Trophoblast cell (in vitro differentiated cells and primary cell): ENCODE data around the gene LCOR.

Source experiments
- DNase-seq, 2 donors: peaks; one replicate each; pipeline ENCODE4 v3.0.0-alpha.2; 2016
- H2AFZ ChIP-seq: 2 replicates; pipeline ENCODE4 v1.6.1; 2013; ENCODE audit warnings: low read length, moderate library complexity, mild to moderate bottlenecking; ENCODE audit not compliant: insufficient read depth, poor library complexity
- H2AK5ac ChIP-seq: 2 replicates; pipeline ENCODE4 v1.6.1; 2013; ENCODE audit warnings: mild to moderate bottlenecking, low read length
- H2BK120ac ChIP-seq: 2 replicates; pipeline ENCODE4 v1.6.1; 2013; ENCODE audit warnings: low read length, mild to moderate bottlenecking, moderate library complexity; ENCODE audit not compliant: insufficient read depth, poor library complexity
- H2BK12ac ChIP-seq: 2 replicates; pipeline ENCODE4 v1.6.1; 2013; ENCODE audit warnings: mild to moderate bottlenecking, low read length, moderate library complexity
- H2BK5ac ChIP-seq: 2 replicates; pipeline ENCODE4 v1.6.1; 2013; ENCODE audit warnings: low read length, low read depth, moderate library complexity, mild to moderate bottlenecking; ENCODE audit not compliant: poor library complexity
- H3K14ac ChIP-seq: 2 replicates; pipeline ENCODE4 v1.6.1; 2013; ENCODE audit warnings: mild to moderate bottlenecking, low read length
- H3K18ac ChIP-seq: 2 replicates; pipeline ENCODE4 v1.6.1; 2013; ENCODE audit warnings: mild to moderate bottlenecking, low read length
- H3K23ac ChIP-seq: 2 replicates; pipeline ENCODE4 v1.6.1; 2013; ENCODE audit warnings: low read length
- H3K27ac ChIP-seq: 2 replicates; pipeline ENCODE4 v1.5.1; 2013; ENCODE audit warnings: low read depth, mild to moderate bottlenecking, inconsistent platforms, low read length, moderate library complexity
- H3K27me3 ChIP-seq: 2 replicates; pipeline ENCODE4 v1.6.1; 2013; ENCODE audit warnings: inconsistent platforms, mild to moderate bottlenecking, low read length, moderate library complexity; ENCODE audit not compliant: insufficient read depth
- H3K36me3 ChIP-seq, 2 experiments: 1 replicate in 1 of 2; 2 replicates in 1 of 2; pipeline ENCODE4 v1.6.1; 2013; ENCODE audit warnings: low read length in 2 of 2, mild to moderate bottlenecking in 2 of 2, moderate library complexity in 1 of 2; ENCODE audit not compliant: insufficient read depth in 2 of 2, control insufficient read depth in 1 of 2
- H3K4ac ChIP-seq: 2 replicates; pipeline ENCODE4 v1.6.1; 2013; ENCODE audit warnings: low read depth, mild to moderate bottlenecking, low read length, moderate library complexity
- H3K4me1 ChIP-seq, 2 experiments: 1 replicate in 1 of 2; 2 replicates in 1 of 2; pipeline ENCODE4 v1.6.1; 2013; ENCODE audit warnings: low read length in 2 of 2, mild to moderate bottlenecking in 2 of 2, moderate library complexity in 1 of 2; ENCODE audit not compliant: insufficient read depth in 2 of 2, control insufficient read depth in 1 of 2
- H3K4me2 ChIP-seq: 2 replicates; pipeline ENCODE4 v1.6.1; 2013; ENCODE audit warnings: inconsistent platforms, mild to moderate bottlenecking, low read length, moderate library complexity
- H3K4me3 ChIP-seq: 2 replicates; pipeline ENCODE4 v1.5.1; 2013; ENCODE audit warnings: mild to moderate bottlenecking, low read depth, low read length, inconsistent platforms
- H3K79me1 ChIP-seq: one replicate; pipeline ENCODE4 v1.6.1; 2013; ENCODE audit warnings: low read length
- H3K79me2 ChIP-seq: 2 replicates; pipeline ENCODE4 v1.6.1; 2013; ENCODE audit warnings: low read length, mild to moderate bottlenecking; ENCODE audit not compliant: control insufficient read depth, insufficient read depth, poor library complexity
- H3K9ac ChIP-seq: 2 replicates; pipeline ENCODE4 v1.6.1; 2013; ENCODE audit warnings: mild to moderate bottlenecking, low read length
- H3K9me3 ChIP-seq: 2 replicates; pipeline ENCODE4 v1.6.1; 2013; ENCODE audit warnings: low read depth, mild to moderate bottlenecking, control low read depth, inconsistent platforms, low read length; ENCODE audit not compliant: insufficient read depth
- H4K12ac ChIP-seq: 2 replicates; pipeline ENCODE4 v1.6.1; 2013; ENCODE audit warnings: low read depth, mild to moderate bottlenecking, low read length, moderate library complexity
- H4K8ac ChIP-seq: 2 replicates; pipeline ENCODE4 v1.6.1; 2013; ENCODE audit warnings: low read depth, mild to moderate bottlenecking, low read length, moderate library complexity
- H4K91ac ChIP-seq: one replicate; pipeline ENCODE4 v1.6.1; 2013; ENCODE audit warnings: low read depth, mild to moderate bottlenecking, low read length, moderate library complexity
- WGBS: extraction: QIAGEN DNeasy Blood & Tissue Kit; methylation state at CpG from one replicate; pipeline ENCODE4 v1.1.7; 2013; ENCODE audit warnings: missing lambda C conversion rate; ENCODE audit not compliant: insufficient read length, insufficient coverage; ENCODE audit errors: extremely low coverage; 5-methylcytosine and 5-hydroxymethylcytosine counted together

LCOR gene

GRCh38 chr10:96917628-96918027 lies 85.5 kb downstream of the LCOR start:
- no peak overlapping the region for H3K23ac ChIP-seq
- no peaks in the 10 kb centered on the region for H3K27me3 ChIP-seq
- H2BK5ac ChIP-seq, result no peak overlapping the region
- H3K9me3 ChIP-seq, result no peaks in the 10 kb centered on the region
- no peak overlapping the region for H4K8ac ChIP-seq
- H3K36me3 ChIP-seq, result peaks cover 9 to 10% of the 10 kb centered on the region in 2 experiments
- H3K79me2 ChIP-seq, result no peaks in the 10 kb centered on the region
- H4K91ac ChIP-seq, result no peak overlapping the region
- H3K14ac ChIP-seq, result no peak overlapping the region
- H3K9ac ChIP-seq, result no peak overlapping the region
- no peak overlapping the region for H2BK12ac ChIP-seq
- no peak overlapping the region for H3K4me2 ChIP-seq
- 100% methylated on average over 4 of the region's 5 CpGs for WGBS
- no peak overlapping the region for H3K4ac ChIP-seq
- H4K12ac ChIP-seq, result no peak overlapping the region
- no peak overlapping the region for H3K4me3 ChIP-seq
- no peaks in the 10 kb centered on the region for H3K4me1 ChIP-seq
- H3K79me1 ChIP-seq, result no peaks in the 10 kb centered on the region
- H3K18ac ChIP-seq, result no peak overlapping the region
- no peak overlapping the region for H3K27ac ChIP-seq
- no peak overlapping the region for H2AFZ ChIP-seq
- DNase-seq, result no peak
- H2AK5ac ChIP-seq, result no peak overlapping the region
- no peak overlapping the region for H2BK120ac ChIP-seq

- Histone ChIP-seq H4K8ac (no peak overlapping the region), H3K36me3 (peaks cover 9 to 10% of the 10 kb centered on the region in 2 experiments), H2AK5ac (no peak overlapping the region), H4K12ac (no peak overlapping the region), H3K79me1 (no peaks in the 10 kb centered on the region), H2BK12ac (no peak overlapping the region), H3K4me1 (no peaks in the 10 kb centered on the region), H2BK120ac (no peak overlapping the region), H4K91ac (no peak overlapping the region), H3K9ac (no peak overlapping the region), H3K9me3 (no peaks in the 10 kb centered on the region), H3K4ac (no peak overlapping the region), H3K27ac (no peak overlapping the region), H3K23ac (no peak overlapping the region), H2BK5ac (no peak overlapping the region), H3K14ac (no peak overlapping the region), H3K4me2 (no peak overlapping the region), H3K18ac (no peak overlapping the region), H2AFZ (no peak overlapping the region), H3K4me3 (no peak overlapping the region), H3K27me3 (no peaks in the 10 kb centered on the region), H3K79me2 (no peaks in the 10 kb centered on the region)
- DNase-seq, result no peak
- WGBS, result no CpG with 5 or more reads among the region's 5 CpGs
Observed at GRCh38 chr10:96918214-96919002, 86.3 kb downstream of the LCOR start.

GRCh38 chr10:96919785-96920430 lies 87.8 kb downstream of the LCOR start:
- DNase-seq, result no peak
- H3K27me3 ChIP-seq, result no peaks in the 10 kb centered on the region
- H4K91ac ChIP-seq, result no peak overlapping the region
- H2AK5ac ChIP-seq, result no peak overlapping the region
- H3K14ac ChIP-seq, result no peak overlapping the region
- no peak overlapping the region for H3K4me3 ChIP-seq
- no peak overlapping the region for H2BK5ac ChIP-seq
- peaks cover 5 to 6% of the 10 kb centered on the region in 2 experiments for H3K36me3 ChIP-seq
- H3K23ac ChIP-seq, result no peak overlapping the region
- no peak overlapping the region for H2AFZ ChIP-seq
- H3K18ac ChIP-seq, result no peak overlapping the region
- no peak overlapping the region for H4K8ac ChIP-seq
- H3K4me1 ChIP-seq, result no peaks in the 10 kb centered on the region
- H3K79me2 ChIP-seq, result no peaks in the 10 kb centered on the region
- H4K12ac ChIP-seq, result no peak overlapping the region
- no peak overlapping the region for H2BK12ac ChIP-seq
- no peak overlapping the region for H3K4ac ChIP-seq
- H2BK120ac ChIP-seq, result no peak overlapping the region
- no peak overlapping the region for H3K27ac ChIP-seq
- no peak overlapping the region for H3K4me2 ChIP-seq
- no peaks in the 10 kb centered on the region for H3K79me1 ChIP-seq
- no peaks in the 10 kb centered on the region for H3K9me3 ChIP-seq
- H3K9ac ChIP-seq, result no peak overlapping the region
- no CpG with 5 or more reads among the region's 5 CpGs for WGBS

- Histone ChIP-seq H3K9me3 (no peaks in the 10 kb centered on the region), H3K27me3 (no peaks in the 10 kb centered on the region), H3K4ac (no peak overlapping the region), H4K8ac (no peak overlapping the region), H3K79me1 (no peaks in the 10 kb centered on the region), H4K91ac (no peak overlapping the region), H2AFZ (no peak overlapping the region), H3K4me1 (no peaks in the 10 kb centered on the region), H2BK120ac (no peak overlapping the region), H3K14ac (no peak overlapping the region), H2AK5ac (no peak overlapping the region), H2BK5ac (no peak overlapping the region), H3K27ac (no peak overlapping the region), H3K36me3 (peaks cover 0 to 5% of the 10 kb centered on the region in 2 experiments), H3K23ac (no peak overlapping the region), H3K4me3 (no peak overlapping the region), H2BK12ac (no peak overlapping the region), H4K12ac (no peak overlapping the region), H3K4me2 (no peak overlapping the region), H3K18ac (no peak overlapping the region), H3K79me2 (no peaks in the 10 kb centered on the region), H3K9ac (no peak overlapping the region)
- DNase-seq, result no peak
- WGBS, result no CpG with 5 or more reads among the region's 4 CpGs
Observed at GRCh38 chr10:96921655-96922054, 89.6 kb downstream of the LCOR start.
